Tibial artery (tissue), 4 donors: Measurements from ENCODE around the gene TDRD3.
A peak's percentile ranks its signal among the peaks of the same experiment; 100 is the strongest.

Source experiments
- DNase-seq, 2 donors: peaks; one replicate each; pipeline ENCODE4 v3.0.0-alpha.2; 2019
- H3K27ac ChIP-seq, 2 donors: fragments of 200-600 bp; sonication (generic) in 1 of 2; 1 replicate in 1 of 2; 2 replicates in 1 of 2; pipeline ENCODE4 v1.5.1; 2018 to 2019; ENCODE audit warnings: mild to moderate bottlenecking in 1 of 2
- H3K27me3 ChIP-seq, 2 donors: fragments of 200-600 bp; sonication (generic) in 1 of 2; one replicate each; pipeline versions ENCODE4 v1.5.1 to v1.6.0; 2016 to 2019
- H3K36me3 ChIP-seq, 3 donors: fragments of 200-600 bp; sonication (generic) in 2 of 3; one replicate each; pipeline ENCODE4 v1.5.1; 2016 to 2019; ENCODE audit warnings: mild to moderate bottlenecking in 2 of 3
- H3K4me1 ChIP-seq, 4 donors: fragments of 200-600 bp; sonication (generic) in 2 of 4; 1 replicate in 3 of 4; 2 replicates in 1 of 4; pipeline ENCODE4 v1.5.1; 2016 to 2019
- H3K4me3 ChIP-seq, 2 donors: fragments of 200-600 bp; sonication (generic) in 1 of 2; 1 replicate in 1 of 2; 2 replicates in 1 of 2; pipeline ENCODE4 v1.5.1; 2018 to 2019; ENCODE audit warnings: mild to moderate bottlenecking in 2 of 2
- H3K9me3 ChIP-seq, 3 donors: fragments of 200-600 bp; sonication (generic) in 1 of 3; one replicate each; pipeline ENCODE4 v1.5.1; 2016 to 2019
- intact Hi-C: fragments of 100-400 bp; cut with DNase I; formaldehyde crosslinking; loops from one replicate; pipeline ENCODE4 v1.15.0; 2023; ENCODE audit warnings: low total_unique reads
- TF ChIP-seq, protein P1 (sequence below), 2 experiments: fragments of 200-600 bp in 1 of 2; fragments of 450-650 bp in 1 of 2; IDR thresholded peaks; one replicate each; pipeline ENCODE4 v1.5.1; 2017 to 2019; ENCODE audit warnings: antibody characterized with exemption in 2 of 2, mild to moderate bottlenecking in 1 of 2, moderate library complexity in 1 of 2

Gene TDRD3

DNA sequence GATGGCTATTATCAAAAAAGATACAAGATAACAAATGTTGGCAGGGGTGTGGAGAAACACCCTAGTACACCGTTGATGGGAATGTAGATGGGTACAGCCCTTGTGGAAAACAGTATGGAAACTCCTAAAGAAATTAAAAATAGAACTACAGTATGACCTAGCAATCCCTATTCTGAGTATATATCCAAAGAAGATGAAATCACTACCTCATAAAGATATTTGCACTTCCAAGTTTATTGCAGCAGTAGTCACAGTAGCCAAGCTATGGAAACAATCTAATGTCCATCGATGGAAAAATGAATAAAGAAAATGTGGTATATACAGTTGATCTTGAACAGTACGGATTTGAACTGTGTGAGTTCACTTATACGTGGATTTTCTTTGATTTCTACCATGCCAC is 28.3 kb downstream of the TDRD3 start:
- intact Hi-C loops: no loop called here

GRCh38 chr13:60426075-60426474 is 29.1 kb downstream of the TDRD3 start:
- Histone ChIP-seq H3K27me3 (no peaks in the 10 kb centered on the region), H3K4me1 (peaks cover 0 to 21% (median 6%) of the 10 kb centered on the region in 4 donors), H3K9me3 (no peaks in the 10 kb centered on the region), H3K4me3 (no peak overlapping the region), H3K27ac (no peak overlapping the region), H3K36me3 (no peaks in the 10 kb centered on the region)
- intact Hi-C loops: no loop called here
- no peak for DNase-seq
- TF ChIP-seq, protein P1, sequence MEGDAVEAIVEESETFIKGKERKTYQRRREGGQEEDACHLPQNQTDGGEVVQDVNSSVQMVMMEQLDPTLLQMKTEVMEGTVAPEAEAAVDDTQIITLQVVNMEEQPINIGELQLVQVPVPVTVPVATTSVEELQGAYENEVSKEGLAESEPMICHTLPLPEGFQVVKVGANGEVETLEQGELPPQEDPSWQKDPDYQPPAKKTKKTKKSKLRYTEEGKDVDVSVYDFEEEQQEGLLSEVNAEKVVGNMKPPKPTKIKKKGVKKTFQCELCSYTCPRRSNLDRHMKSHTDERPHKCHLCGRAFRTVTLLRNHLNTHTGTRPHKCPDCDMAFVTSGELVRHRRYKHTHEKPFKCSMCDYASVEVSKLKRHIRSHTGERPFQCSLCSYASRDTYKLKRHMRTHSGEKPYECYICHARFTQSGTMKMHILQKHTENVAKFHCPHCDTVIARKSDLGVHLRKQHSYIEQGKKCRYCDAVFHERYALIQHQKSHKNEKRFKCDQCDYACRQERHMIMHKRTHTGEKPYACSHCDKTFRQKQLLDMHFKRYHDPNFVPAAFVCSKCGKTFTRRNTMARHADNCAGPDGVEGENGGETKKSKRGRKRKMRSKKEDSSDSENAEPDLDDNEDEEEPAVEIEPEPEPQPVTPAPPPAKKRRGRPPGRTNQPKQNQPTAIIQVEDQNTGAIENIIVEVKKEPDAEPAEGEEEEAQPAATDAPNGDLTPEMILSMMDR (IDR thresholded peaks at IDR 0.05): no peak

More for the DNA sequence above, 28.3 kb downstream of the TDRD3 start:
- H3K4me3 ChIP-seq: no peak overlapping the region
- H3K4me1 ChIP-seq: peaks cover 0 to 21% (median 6%) of the 10 kb centered on the region in 4 donors
- no peak for DNase-seq
- no peak overlapping the region for H3K27ac ChIP-seq
- TF ChIP-seq, protein P1 (IDR thresholded peaks at IDR 0.05): no peak
- H3K36me3 ChIP-seq: no peaks in the 10 kb centered on the region
- no peaks in the 10 kb centered on the region for H3K9me3 ChIP-seq
- no peaks in the 10 kb centered on the region for H3K27me3 ChIP-seq

GRCh38 chr13:60427285-60427684 is 30.3 kb downstream of the TDRD3 start:
- TF ChIP-seq, protein P1 (IDR thresholded peaks at IDR 0.05): no peak
- no peaks in the 10 kb centered on the region for H3K36me3 ChIP-seq
- H3K9me3 ChIP-seq: no peaks in the 10 kb centered on the region
- no peak for DNase-seq
- no peak overlapping the region for H3K4me3 ChIP-seq
- no peak overlapping the region for H3K27ac ChIP-seq
- H3K27me3 ChIP-seq: no peaks in the 10 kb centered on the region
- H3K4me1 ChIP-seq: peaks cover 0 to 12% (median 5%) of the 10 kb centered on the region in 4 donors
- intact Hi-C loops: no loop called here

GRCh38 chr13:60431108-60431700 is 34.2 kb downstream of the TDRD3 start:
- H3K36me3 ChIP-seq: no peaks in the 10 kb centered on the region
- no peak for DNase-seq
- no peak overlapping the region for H3K27ac ChIP-seq
- TF ChIP-seq, protein P1 (IDR thresholded peaks at IDR 0.05): peak; percentile 87 to 93
- no peaks in the 10 kb centered on the region for H3K27me3 ChIP-seq
- H3K9me3 ChIP-seq: no peaks in the 10 kb centered on the region
- peaks cover 0 to 5% (median 0%) of the 10 kb centered on the region in 4 donors for H3K4me1 ChIP-seq
- intact Hi-C loops: no loop called here
- no peak overlapping the region for H3K4me3 ChIP-seq

DNA sequence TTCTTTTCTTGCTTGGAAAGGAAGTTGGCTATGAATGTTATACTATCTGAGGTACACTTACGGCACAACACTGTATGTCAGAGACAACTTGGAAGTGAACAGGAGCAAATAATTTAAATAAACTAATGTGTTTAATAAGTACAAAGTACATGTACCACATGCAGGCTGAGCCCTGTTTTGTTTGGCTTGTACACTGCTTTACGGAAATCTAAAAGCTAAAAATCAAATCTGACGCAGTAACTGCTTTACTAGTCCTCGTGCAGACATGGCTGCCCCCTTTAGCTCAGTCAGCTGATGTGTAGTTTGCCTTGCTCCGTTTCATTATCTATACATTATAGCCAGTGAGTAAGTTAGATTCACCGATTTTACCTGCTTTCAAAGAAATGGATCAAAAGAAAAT is 36.5 kb downstream of the TDRD3 start:
- intact Hi-C loops: no loop called here
- Histone ChIP-seq H3K27ac (peak overlapping the region; percentile 38 to 48), H3K4me1 (peaks cover 0 to 5% (median 0%) of the 10 kb centered on the region in 4 donors), H3K36me3 (no peaks in the 10 kb centered on the region), H3K4me3 (no peak overlapping the region), H3K27me3 (no peaks in the 10 kb centered on the region), H3K9me3 (no peaks in the 10 kb centered on the region)
- DNase-seq: no peak
- TF ChIP-seq, protein P1 (IDR thresholded peaks at IDR 0.05): no peak
